Nucleus accumbens (tissue), 56 donors: ENCODE measurements around the gene OR7A10.
"Not testable (repeated sequence)": the region's sequence is repeated elsewhere in the genome, so short reads cannot be mapped to it uniquely, and the experiment has no call there.

ENCODE experiments used
- DNase-seq, 56 donors: peaks; one replicate each; lab custom pipeline; 2025; lab: John Stamatoyannopoulos, UW

Gene OR7A10

DNA sequence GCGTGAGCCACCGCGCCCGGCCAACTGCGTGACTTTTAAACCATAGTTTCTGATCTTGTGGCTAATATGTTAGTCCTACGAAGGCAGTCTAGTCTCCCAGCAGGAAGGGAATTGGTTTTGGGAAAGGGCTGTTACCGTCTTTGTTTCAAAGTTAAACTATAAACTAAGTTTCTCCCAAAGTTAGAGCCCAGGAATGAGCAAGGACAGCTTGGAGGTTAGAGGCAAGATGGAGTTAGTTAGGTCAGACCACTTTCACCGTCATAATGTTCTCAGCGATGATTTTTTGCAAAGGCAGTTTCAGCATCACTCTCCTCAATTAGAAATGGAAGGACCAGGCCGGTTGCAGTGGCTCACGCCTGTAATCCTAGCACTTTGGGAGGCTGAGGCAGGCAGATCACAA, 52.7 kb downstream of the OR7A10 start:
- no peak for DNase-seq

DNA sequence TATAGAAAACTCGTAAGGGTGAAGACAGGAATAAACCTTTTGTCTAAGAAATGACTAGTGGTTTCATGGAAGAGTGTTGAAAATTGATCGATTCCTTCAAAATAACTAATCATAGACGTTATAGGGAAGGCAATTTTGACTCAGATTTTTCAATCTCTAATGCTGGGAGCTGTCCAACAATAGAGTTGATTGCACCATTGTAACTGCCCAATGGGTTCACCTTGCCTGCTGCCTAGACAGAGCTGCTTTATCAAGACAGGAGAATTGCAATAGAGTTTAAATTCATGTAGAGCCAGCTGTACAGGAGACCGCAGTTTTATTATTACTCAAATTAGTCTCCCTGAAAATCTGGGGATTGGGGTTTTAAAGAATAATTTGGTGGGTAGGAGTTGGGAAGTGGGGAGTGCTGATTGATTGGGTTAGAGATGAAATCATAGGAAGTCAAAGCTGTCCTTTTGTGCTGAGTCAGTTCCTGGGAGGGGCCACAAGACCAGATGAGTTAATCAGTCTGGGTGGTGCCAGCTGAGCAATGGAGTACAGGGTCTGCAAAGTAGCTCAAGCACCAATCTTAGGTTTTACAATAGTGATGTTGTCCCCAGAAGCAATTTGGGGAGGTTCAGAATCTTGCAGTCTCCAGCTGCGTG, 53.5 kb downstream of the OR7A10 start:
- no peak for DNase-seq

DNA sequence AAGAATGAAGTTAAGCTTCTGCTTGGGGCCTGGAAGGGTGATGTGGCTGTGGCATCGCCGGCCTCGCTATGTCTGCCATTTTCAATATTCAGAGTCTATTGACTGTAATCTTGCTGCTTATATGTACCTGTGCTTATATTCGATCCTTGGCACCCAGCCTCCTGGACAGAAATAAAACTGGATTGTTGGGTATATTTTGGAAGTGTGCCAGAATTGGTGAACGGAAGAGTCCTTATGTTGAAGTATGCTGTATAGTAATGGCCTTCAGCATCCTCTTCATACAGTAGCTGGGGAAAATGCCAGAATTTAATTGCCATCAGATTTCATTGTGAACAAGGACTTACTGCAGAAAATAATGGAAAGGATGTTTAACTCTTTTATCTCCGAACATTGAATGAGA, 56.5 kb downstream of the OR7A10 start:
- not testable (repeated sequence) for DNase-seq
